Activated gamma-delta T cell (primary cell): ENCODE data around the gene GPR180.

Source experiments
- DNase-seq: peaks from one replicate; lab custom pipeline; 2025; lab: John Stamatoyannopoulos, UW

GPR180 gene

GRCh38 chr13:94656176-94656575 is 54.5 kb downstream of the GPR180 start:
- no peak for DNase-seq

GRCh38 chr13:94656766-94657165 is 55.1 kb downstream of the GPR180 start:
- no peak for DNase-seq

- DNase-seq: no peak
These were observed 55.5 kb downstream of the GPR180 start for GRCh38 chr13:94657167-94657566.

GRCh38 chr13:94658926-94659597 is 57.4 kb downstream of the GPR180 start:
- no peak for DNase-seq

- no peak for DNase-seq
These were observed 57.9 kb downstream of the GPR180 start for GRCh38 chr13:94659598-94659946.

- no peak for DNase-seq
These were observed 59.2 kb downstream of the GPR180 start for GRCh38 chr13:94660695-94661326.

- DNase-seq: no peak
These were observed 59.7 kb downstream of the GPR180 start for GRCh38 chr13:94661406-94661805.

- no peak for DNase-seq
These were observed 60.8 kb downstream of the GPR180 start for GRCh38 chr13:94662274-94662945.

GRCh38 chr13:94664889-94665288 is 63.2 kb downstream of the GPR180 start:
- no peak for DNase-seq

- no peak for DNase-seq
These were observed 64.4 kb downstream of the GPR180 start for GRCh38 chr13:94666065-94666464.

- no peak for DNase-seq
These were observed 65.5 kb downstream of the GPR180 start for GRCh38 chr13:94667190-94667589.

- no peak for DNase-seq
These were observed 70.7 kb downstream of the GPR180 start for GRCh38 chr13:94672400-94672799.

GRCh38 chr13:94673851-94674250 is 72.2 kb downstream of the GPR180 start:
- no peak for DNase-seq

- DNase-seq: no peak
These were observed 73.1 kb downstream of the GPR180 start for GRCh38 chr13:94674609-94675348.

GRCh38 chr13:94677799-94678198 is 76.1 kb downstream of the GPR180 start:
- no peak for DNase-seq

- DNase-seq: no peak
These were observed 77.2 kb downstream of the GPR180 start for GRCh38 chr13:94678845-94679244.

GRCh38 chr13:94679614-94680013 is 78.0 kb downstream of the GPR180 start:
- no peak for DNase-seq

GRCh38 chr13:94682229-94682628 is 80.6 kb downstream of the GPR180 start:
- no peak for DNase-seq

GRCh38 chr13:94683409-94683808 is 81.8 kb downstream of the GPR180 start:
- no peak for DNase-seq
